OCI-LY7 (cell line): Measurements from ENCODE around the gene ABCC4. TPM values are rescaled to one million over a fixed set of nuclear protein-coding genes. Genes with fewer than 3 reads are reported as not detected.

Experiments
- BruUV-seq: library from RNA; stranded (reverse); fragments of 400-500 nt; replicated peaks from 2 replicates; lab custom pipeline; 2021; lab: Mats Ljungman, UMichigan
- CTCF ChIA-PET: fragments of 300-600 bp; sonication (Branson Sonifier 250); formaldehyde crosslinking; loops from one replicate; lab custom pipeline; 2022; ENCODE audit warnings: antibody characterized with exemption; ENCODE audit not compliant: unreplicated experiment; lab: Charles Lee
- POLR2A ChIA-PET: fragments of 300-600 bp; sonication (Branson Sonifier 250); formaldehyde crosslinking; loops from one replicate; lab custom pipeline; 2022; ENCODE audit warnings: antibody characterized with exemption; lab: Charles Lee
- DNase-seq: peaks from one replicate; pipeline ENCODE4 v3.0.0-alpha.2; 2015; ENCODE audit warnings: low spot score
- H2AFZ ChIP-seq: fragments of 200-600 bp; sonication (generic), shearing (Covaris generic); 2 replicates; pipeline ENCODE4 v1.6.1; 2014; ENCODE audit warnings: mild to moderate bottlenecking, antibody characterized with exemption, low read length, moderate library complexity
- H3K27ac ChIP-seq: fragments of 200-600 bp; sonication (generic); 2 replicates; pipeline ENCODE4 v1.5.1; 2014; ENCODE audit warnings: mixed run types, low read depth, mild to moderate bottlenecking, moderate library complexity, low read length, inconsistent platforms; ENCODE audit not compliant: poor library complexity, severe bottlenecking
- H3K36me3 ChIP-seq: fragments of 200-600 bp; sonication (generic); 2 replicates; pipeline ENCODE4 v1.6.1; 2014; ENCODE audit warnings: mild to moderate bottlenecking, antibody characterized with exemption, low read length, moderate library complexity, mixed read lengths; ENCODE audit not compliant: insufficient read depth
- H3K4me1 ChIP-seq: fragments of 200-600 bp; sonication (generic); 2 replicates; pipeline ENCODE4 v1.5.1; 2014; ENCODE audit warnings: mild to moderate bottlenecking, low read length; ENCODE audit not compliant: insufficient read depth, poor library complexity, severe bottlenecking
- H3K4me2 ChIP-seq: fragments of 200-600 bp; sonication (generic); 2 replicates; pipeline ENCODE4 v1.6.1; 2014; ENCODE audit warnings: mild to moderate bottlenecking, low read length
- H3K4me3 ChIP-seq: fragments of 200-600 bp; sonication (generic); 2 replicates; pipeline ENCODE4 v1.5.1; 2014; ENCODE audit warnings: mild to moderate bottlenecking, low read depth, low read length; ENCODE audit not compliant: poor library complexity, severe bottlenecking
- H3K79me2 ChIP-seq: fragments of 200-600 bp; sonication (generic); 2 replicates; pipeline ENCODE4 v1.6.1; 2016; ENCODE audit warnings: low read depth, mild to moderate bottlenecking, low read length, moderate library complexity, mixed read lengths; ENCODE audit not compliant: insufficient read depth
- H3K9me2 ChIP-seq: fragments of 200-600 bp; sonication (generic); 2 replicates; pipeline ENCODE4 v1.6.1; 2016; ENCODE audit warnings: mild to moderate bottlenecking, low read length, mixed read lengths; ENCODE audit not compliant: insufficient read depth
- H3K9me3 ChIP-seq: fragments of 200-600 bp; sonication (generic); 2 replicates; pipeline ENCODE4 v1.6.1; 2014; ENCODE audit warnings: mild to moderate bottlenecking, mixed run types, low read length, mixed read lengths
- H4K20me1 ChIP-seq: fragments of 200-600 bp; sonication (generic); 2 replicates; pipeline ENCODE4 v1.6.1; 2014; ENCODE audit warnings: mild to moderate bottlenecking, antibody characterized with exemption, low read length, moderate library complexity, mixed read lengths; ENCODE audit not compliant: insufficient read depth
- CTCF ChIP-seq: fragments of 200-600 bp; sonication (generic); conservative IDR thresholded peaks from 2 replicates; pipeline ENCODE4 v1.5.1; 2014; ENCODE audit warnings: mild to moderate bottlenecking, antibody characterized with exemption, low read length, moderate library complexity, mixed read lengths
- EZH2phosphoT487 ChIP-seq: fragments of 200-600 bp; sonication (generic); IDR thresholded peaks from 2 replicates; pipeline ENCODE4 v1.6.1; 2018; ENCODE audit warnings: low read depth, borderline replicate concordance, mild to moderate bottlenecking, mixed run types, antibody characterized with exemption, low read length, moderate library complexity, mixed read lengths
- intact Hi-C: fragments of 100-400 bp; cut with micrococcal nuclease; formaldehyde crosslinking; loops from one replicate; pipeline ENCODE4 v1.10.0; 2022; ENCODE audit not compliant: unreplicated experiment
- total RNA-seq, 2 experiments: library from RNA; depleted of rRNA in 1 of 2; stranded (reverse); fragments of >200 nt in 1 of 2; shearing (Covaris generic) in 1 of 2; gene quantifications; 2 replicates each; pipeline ENCODE4 v1.2.3, GENCODE V29; 2014 to 2022

ABCC4 gene
- total RNA-seq, 2 experiments from 2014 or later: 7.3 to 7.8 TPM

GRCh38 chr13:95284436-95284835, 16.8 kb downstream of the ABCC4 start:
- Histone ChIP-seq H3K27ac (no peak overlapping the region), H2AFZ (no peak overlapping the region), H4K20me1 (no peaks in the 10 kb centered on the region), H3K36me3 (no peaks in the 10 kb centered on the region), H3K4me3 (no peak overlapping the region), H3K9me2 (no peaks in the 10 kb centered on the region), H3K9me3 (no peaks in the 10 kb centered on the region), H3K4me2 (no peak overlapping the region), H3K79me2 (peaks cover 4% of the 10 kb centered on the region; the same call in 1 of the 2 replicates), H3K4me1 (peaks cover 33% of the 10 kb centered on the region)
- TF ChIP-seq EZH2phosphoT487 (no peak), CTCF (no peak)
- POLR2A ChIA-PET: interaction anchor here (1.1 kb wide), 1 partner anchor 13 kb away, joined by 3 read pairs; no protein-coding TSS in a partner anchor
- no peak for DNase-seq
- intact Hi-C loops: loop anchor here (5.0 kb wide), 1 partner anchor 47 kb away; no protein-coding TSS in a partner anchor
- CTCF ChIA-PET: no interaction called here
- BruUV-seq: no TSS peak

GRCh38 chr13:95279016-95279415, 22.2 kb downstream of the ABCC4 start:
- Histone ChIP-seq H2AFZ (no peak overlapping the region), H3K4me1 (peaks cover 21% of the 10 kb centered on the region), H3K36me3 (no peaks in the 10 kb centered on the region), H3K9me2 (no peaks in the 10 kb centered on the region), H3K4me2 (no peak overlapping the region), H3K9me3 (no peaks in the 10 kb centered on the region), H3K4me3 (no peak overlapping the region), H3K27ac (no peak overlapping the region), H3K79me2 (peaks cover 4% of the 10 kb centered on the region; the same call in 1 of the 2 replicates), H4K20me1 (no peaks in the 10 kb centered on the region)
- TF ChIP-seq CTCF: no peak
- no peak for TF ChIP-seq EZH2phosphoT487
- BruUV-seq: no TSS peak
- no peak for DNase-seq
- POLR2A ChIA-PET: no interaction called here
- intact Hi-C loops: no loop called here
- CTCF ChIA-PET: no interaction called here

GRCh38 chr13:95276037-95276505, 25.2 kb downstream of the ABCC4 start:
- Histone ChIP-seq H3K4me1 (peaks cover 8% of the 10 kb centered on the region), H3K4me2 (no peak overlapping the region), H3K9me2 (no peaks in the 10 kb centered on the region), H2AFZ (no peak overlapping the region), H3K36me3 (no peaks in the 10 kb centered on the region), H3K4me3 (no peak overlapping the region), H3K9me3 (no peaks in the 10 kb centered on the region), H3K27ac (no peak overlapping the region), H3K79me2 (peaks cover 4% of the 10 kb centered on the region; the same call in 1 of the 2 replicates), H4K20me1 (no peaks in the 10 kb centered on the region)
- ChIA-PET CTCF (no interaction called here), POLR2A (no interaction called here)
- no TSS peak for BruUV-seq
- TF ChIP-seq CTCF (no peak), EZH2phosphoT487 (no peak)
- no peak for DNase-seq
- intact Hi-C loops: no loop called here
